GM21576 (cell line): ENCODE measurements around the gene STIM1.
"Not testable (repeated sequence)": the region's sequence is repeated elsewhere in the genome, so short reads cannot be mapped to it uniquely, and the experiment has no call there.

ENCODE experiments used
- ATAC-seq: cut with Tn5 transposase; IDR thresholded peaks from one replicate; pipeline ENCODE4 v1.9.1; 2021; ENCODE audit warnings: mild to moderate bottlenecking, moderate library complexity; ENCODE audit not compliant: unreplicated experiment

Gene STIM1

DNA sequence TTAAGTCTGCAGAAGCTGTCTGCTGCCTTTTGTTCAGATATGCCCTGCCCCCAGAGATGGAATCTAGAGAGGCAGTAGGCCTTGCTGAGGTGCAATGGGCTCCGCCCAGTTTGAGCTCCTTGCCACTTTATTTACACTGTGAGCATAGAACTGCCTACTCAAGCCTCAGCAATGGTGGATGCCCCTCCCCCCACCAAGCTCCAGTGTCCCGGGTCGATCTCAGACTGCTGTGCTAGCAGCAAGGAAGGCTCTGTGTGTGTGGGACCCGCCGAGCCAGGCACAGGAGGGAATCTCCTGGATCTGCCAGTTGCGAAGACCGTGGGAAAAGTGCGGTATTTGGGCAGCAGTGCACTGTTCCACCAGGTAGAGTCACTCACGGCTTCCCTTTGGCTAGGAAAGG lies 161.1 kb downstream of the STIM1 start:
- ATAC-seq = not testable (repeated sequence)

DNA sequence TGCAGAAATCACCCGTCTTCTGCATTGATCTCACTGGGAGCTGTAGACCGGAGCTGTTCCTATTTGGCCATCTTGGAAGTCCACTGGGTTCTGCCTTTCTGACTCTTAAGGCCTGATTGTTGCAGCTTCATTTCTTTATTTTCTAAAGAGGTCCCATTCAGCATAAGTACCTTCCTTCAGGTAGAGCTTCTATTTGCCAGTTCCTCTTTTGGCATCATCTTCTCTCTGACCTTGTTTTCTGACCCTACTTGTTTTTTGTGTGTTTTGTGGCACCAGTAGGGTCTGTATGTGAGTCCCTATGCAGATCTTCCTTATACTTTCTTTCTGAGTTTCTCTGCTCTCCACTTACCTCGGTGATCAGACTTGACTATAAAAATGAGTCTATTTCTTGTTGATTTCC lies 161.7 kb downstream of the STIM1 start:
- no peak for ATAC-seq

DNA sequence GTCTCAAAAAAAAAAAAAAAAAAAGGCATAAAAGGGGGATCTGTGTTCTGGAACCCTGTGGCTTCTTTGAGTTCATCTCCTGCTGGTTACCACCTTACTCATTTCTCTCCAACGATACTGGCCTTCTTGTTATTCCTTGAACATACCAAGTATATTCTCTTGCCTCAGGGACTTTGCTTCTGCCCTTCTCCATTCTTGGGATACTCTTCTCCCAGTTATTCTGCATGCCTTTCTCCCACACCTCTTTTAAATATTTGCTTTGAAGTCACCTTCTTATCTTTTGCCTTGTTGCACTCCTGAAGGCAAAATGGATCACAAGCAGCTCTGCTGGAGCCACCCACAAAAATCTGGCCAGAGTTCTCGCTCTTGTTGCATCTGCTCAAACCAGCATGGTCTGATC lies 163.2 kb downstream of the STIM1 start:
- ATAC-seq = no peak

DNA sequence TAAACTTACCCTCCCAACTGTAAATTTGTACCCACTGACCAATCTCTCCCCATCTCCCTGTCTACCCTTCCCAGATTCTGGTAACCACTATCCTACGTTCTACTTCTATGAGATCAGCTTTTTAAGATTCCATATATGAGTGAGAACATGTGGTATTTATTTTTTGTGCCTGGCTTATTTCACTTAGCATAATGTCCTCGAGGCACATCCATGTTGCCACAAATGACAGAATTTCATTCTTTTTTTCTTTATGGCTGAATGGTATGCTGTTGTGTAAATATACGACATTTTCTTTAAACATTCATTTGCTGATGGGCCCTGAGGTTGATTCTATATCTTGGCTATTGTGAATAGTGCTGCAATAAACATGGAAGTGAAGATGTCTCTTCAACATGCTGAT lies 164.4 kb downstream of the STIM1 start:
- ATAC-seq = no peak

DNA sequence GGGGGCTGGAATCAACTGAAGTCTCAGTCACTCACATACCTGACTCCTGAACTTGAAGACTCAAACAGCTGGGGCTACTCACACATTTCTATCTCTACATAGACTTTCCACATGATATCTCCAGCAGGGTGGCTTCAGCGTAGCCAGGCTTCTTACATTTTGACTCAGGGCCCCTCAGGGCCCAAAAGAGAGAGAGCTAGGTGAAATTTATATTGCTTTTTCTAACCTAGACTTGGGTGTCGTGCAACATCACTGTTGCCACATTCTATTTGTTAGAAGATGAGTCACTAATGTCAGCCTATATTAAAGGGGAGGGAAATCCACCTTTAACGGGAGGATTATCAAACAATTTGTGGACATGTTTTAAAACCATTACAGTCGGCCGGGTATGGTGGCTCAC lies 167.2 kb downstream of the STIM1 start:
- ATAC-seq = no peak

DNA sequence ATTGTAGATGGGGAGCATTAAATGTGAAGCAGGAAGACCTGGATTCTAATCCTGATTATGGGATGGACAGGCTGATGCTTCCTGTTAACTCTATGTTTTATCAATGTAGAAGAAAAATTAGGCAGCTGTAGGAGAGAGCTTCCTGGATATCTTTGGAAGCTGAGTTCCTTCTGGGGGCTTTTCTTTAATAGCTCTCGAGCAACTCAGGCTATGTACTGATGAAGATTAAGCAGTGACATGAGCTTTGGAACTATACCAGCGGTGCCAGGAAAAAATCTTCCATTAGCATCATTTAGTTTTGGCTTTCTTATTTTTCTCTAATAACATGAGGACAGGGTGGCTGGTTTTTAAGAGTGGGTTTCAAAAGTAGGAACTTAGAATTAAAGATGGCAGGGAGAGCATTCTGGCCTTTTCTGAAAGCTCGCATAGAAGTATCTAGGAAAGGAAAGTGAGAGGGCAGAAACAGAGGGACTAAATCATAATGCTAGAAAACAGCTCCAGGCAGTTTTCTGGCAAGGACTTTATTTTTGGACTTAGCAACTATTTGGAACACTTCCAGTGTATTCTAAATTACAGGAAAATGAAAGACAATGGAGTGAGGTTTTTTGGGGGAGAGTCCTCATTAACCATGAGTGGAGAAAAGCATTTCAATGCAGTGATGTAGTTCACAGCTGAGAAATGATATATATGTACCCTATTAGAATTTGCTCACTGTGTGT lies 169.9 kb downstream of the STIM1 start:
- ATAC-seq = no peak

DNA sequence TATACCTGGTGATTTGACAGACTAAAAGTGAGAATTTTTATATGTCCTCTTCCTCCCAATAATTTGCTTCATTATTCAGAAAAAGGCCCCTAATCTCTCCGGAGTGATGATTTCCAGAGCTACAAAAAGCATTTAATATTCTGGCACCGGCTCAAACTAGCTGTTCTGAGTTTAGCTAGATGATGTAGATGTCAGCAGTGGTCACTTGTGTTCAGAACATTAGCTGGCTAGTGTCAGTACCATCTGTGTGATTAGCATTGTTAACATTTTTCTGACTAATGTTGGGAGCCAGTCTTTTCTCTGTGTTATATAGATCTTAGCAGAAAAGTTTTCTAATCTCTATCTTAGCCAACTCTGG lies 170.5 kb downstream of the STIM1 start:
- no peak for ATAC-seq

DNA sequence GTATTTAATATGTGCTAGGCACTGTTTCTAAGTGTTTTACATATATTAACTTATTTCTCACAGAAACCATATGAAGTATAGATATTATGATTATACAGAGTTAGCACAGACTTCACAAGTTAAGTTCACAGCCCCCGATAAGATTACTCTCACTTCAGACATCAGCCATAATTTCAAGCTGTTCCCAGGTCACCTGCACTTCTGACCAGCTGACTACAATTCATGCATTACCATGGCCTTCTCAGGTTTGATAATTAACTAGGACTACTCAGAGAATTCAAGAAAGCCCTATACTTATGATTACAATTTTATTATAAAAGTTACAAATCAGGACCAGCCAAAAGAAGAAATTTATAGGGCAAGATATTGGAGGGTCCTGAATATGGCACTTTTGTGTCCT lies 170.9 kb downstream of the STIM1 start:
- ATAC-seq = no peak

DNA sequence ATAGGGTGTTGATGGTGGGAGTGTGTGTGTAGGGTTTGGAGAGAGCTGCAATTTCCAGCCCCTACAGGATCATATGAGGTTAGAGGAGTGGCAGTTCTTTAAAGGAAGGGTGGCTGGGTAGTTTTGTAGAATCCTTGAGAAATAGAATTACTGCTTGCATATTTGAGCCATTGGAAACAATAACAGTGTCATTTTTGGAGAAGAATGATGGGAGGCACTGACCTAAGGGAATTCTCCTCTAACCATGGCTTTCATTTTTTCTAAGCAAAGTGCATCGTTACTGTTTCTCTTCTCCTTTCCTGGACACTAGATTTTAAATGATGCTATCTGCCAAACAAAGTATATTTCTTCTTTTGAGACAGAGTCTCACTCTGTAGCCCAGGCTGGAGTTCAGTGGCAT lies 172.3 kb downstream of the STIM1 start:
- no peak for ATAC-seq

DNA sequence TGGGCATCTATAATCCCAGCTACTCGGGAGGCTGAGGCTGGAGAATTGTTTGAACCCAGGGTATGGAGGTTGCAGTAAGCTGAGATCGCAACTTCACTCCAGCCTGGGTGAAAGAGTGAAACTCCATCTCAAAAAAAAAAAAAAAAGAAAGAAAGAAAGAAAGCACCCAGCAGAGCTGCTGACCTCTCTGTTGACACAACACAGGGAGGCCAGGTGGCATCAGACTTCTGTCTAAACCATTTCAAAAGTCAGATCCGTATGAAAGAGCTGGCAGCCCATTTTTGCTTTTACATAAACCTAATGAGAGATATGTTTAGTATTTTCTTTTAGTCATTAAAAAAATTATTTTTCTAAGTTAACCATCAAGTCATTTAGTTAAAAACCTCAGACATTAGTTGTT lies 174.7 kb downstream of the STIM1 start:
- ATAC-seq = no peak

DNA sequence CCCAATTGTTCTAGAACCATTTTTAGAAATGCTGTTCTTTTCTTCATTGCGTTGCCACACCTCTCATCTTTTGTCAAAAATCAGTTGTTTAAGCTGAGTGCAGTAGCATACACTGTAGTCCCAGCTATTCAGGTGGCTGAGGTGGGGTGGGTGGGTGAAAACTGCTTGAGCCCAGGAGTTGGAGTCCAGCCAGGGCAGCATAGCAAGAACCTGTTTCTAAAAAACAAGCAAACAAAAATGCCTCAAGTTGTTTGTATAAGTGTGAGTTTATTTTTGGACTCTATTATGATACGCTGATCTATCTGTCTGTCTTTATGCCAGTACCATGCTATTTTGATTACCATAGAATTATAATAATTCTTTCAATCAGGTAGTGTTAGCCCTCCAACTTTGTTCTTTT lies 176.6 kb downstream of the STIM1 start:
- ATAC-seq = no peak

DNA sequence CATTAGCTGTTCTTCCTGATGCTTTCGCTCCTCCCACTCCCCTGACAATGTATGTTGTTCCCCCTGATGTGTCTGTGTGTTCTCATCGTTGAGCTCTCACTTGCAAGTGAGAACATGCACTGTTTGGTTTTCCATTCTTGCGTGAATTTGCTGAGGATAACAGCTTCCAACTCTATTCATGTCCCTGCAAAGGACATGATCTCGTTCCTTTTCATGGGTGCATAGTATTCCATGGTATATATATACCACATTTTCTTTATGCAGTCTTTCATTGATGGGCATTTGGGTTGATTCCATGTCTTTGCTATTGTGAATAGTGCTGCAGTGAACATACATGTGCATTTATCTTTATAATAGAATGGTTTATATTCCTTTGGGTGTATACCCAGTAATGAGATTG lies 180.5 kb downstream of the STIM1 start:
- no peak for ATAC-seq

DNA sequence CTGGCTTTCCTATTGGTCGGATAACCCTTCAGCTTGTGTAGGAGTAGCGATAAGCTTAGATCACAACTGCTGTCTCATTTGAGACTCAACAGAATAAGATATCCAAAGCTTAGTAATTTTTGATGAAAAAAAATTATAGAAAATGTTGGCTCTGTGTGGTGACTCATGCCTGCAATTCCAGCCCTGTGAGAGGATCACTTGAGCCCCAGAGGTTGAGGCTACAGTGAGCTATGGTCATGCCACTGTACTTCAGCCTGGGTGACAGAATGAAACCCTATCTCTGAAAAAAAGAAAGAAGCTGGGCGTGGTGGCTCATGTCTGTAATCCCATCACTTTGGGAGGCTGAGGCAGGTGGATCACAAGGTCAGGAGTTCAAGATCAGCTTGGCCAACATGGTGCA lies 183.5 kb downstream of the STIM1 start:
- ATAC-seq = no peak

DNA sequence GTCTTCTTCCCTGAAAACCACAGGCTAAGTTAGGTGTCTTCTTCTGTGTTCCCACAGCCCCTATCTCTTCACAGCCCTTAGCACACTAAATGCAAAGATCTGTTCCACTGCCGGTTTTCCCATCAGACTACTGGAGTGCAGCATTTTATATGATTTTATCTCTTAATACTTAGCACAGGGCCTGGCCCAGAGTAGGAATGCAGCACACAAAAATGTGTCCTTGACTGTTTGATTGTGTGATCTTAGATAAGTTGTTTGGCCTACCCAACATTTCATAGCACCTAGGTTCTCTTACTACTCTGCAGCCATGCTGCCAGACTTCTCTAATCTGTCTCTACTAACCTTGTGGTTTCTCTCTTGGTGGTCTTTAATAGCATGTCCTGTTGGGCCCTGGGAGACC lies 185.0 kb downstream of the STIM1 start:
- ATAC-seq = no peak

DNA sequence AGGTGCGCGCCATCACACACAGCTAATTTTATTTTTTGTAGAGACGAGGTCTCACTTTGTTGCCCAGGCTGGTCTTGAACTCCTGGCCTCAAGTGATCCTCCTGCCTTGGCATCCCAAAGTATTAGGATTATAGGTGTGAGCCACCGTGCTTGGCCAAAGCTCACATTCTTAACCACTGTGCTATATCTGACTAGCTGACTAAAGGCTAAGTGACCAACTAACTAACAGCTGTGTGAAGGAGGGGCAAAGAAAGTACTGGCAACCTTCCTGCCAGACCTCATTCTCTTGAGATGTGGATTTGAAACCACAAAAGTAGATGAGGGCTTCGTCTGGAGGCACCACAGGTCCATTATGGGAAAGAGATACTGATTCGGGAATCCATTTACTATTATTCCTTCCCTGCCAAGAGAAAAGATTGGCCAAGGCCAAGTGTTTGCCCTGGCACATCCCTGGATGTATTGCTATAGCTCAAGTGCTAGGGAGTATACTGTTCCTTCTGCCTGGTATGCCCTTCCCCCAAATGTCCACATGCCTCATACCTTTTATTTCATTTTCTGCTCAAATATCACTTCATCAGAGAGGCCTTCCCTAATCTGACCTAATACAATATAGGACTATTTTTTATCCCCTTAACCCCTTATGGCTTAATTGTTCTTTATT lies 186.4 kb downstream of the STIM1 start:
- no peak for ATAC-seq

DNA sequence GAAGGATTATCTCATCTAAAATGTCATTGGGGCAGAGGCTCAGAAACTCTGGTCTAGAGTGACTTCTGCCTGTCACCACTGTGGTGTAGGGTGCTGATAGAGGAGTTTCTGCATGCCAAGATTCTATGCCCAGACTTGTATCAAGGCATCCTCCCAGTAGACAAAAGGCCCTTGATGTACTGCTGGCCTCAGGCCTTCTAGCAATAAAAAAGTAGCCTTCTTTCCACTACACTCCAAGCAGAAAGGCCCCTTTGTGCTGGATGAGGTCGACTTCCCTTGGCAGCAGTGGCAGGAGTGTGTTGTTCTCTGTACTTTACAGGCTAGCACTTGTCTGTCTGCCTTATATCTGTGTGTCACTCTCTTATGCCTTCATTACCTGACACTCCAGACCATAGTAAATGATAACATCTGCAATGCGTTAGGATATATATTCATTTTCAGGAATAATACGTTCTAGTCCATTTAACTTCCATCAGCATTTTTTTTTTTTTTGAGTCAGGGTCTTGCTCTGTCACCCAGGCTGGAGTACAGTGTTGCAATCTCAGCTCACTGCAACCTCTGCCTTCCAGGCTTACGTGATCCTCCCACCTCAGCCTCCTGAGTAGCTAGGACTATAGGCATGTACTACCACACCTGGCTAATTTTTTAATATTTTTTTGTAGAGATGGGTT lies 189.6 kb downstream of the STIM1 start:
- ATAC-seq = no peak

DNA sequence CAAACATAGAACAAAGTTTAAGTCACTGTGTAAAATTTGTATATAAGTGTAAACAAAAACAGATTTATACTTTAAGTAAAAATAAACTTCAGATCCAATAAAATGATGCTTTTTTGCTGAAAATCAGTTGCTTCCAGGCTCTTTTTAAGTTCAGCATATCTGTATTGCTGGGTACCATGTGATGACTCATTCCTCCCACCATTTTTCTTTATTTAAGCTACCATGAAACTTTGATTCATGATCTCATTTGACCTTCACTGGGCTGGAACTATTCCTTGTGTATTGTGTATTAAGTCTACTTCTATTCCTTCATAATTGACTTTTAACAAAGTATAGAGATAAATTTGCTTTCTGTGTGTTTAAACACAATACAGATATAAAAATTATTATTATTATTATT lies 192.9 kb downstream of the STIM1 start:
- ATAC-seq = no peak

DNA sequence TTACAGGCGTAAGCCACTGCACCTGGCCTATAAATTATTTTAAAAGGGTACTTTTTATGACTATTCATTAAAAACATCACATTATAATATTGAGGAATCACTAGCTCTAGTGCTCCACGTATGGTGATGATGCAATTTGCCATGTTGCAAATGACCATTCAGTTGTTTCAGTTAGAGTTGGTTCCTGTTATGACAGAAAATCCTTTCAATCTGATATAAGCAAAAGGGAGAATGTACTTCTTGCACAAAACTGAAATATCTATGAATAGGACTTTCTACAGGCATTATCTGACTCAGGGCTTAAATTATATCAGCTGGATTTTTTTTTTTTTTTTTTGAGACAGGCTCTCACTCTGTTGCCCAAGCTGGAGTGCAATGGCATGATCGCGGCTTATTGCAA lies 193.5 kb downstream of the STIM1 start:
- ATAC-seq = no peak

DNA sequence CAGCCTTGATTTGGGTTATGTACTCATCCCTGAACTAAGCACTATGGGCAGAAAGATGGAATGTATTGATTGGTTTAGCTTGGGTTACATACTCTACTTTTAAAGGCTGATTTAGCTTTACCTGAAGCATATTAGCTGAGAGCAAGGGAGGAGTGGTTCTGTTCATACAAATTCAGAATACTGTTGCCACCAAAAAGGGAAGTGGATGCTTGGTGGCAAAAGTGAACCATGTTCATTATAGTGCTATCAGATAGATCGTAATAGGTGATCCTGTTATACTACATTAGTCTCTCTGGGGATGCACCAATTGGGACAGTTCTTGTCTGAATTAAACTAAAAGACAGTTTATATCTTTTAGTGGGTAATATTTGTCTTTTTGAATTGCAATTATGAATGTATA lies 194.7 kb downstream of the STIM1 start:
- ATAC-seq = no peak

DNA sequence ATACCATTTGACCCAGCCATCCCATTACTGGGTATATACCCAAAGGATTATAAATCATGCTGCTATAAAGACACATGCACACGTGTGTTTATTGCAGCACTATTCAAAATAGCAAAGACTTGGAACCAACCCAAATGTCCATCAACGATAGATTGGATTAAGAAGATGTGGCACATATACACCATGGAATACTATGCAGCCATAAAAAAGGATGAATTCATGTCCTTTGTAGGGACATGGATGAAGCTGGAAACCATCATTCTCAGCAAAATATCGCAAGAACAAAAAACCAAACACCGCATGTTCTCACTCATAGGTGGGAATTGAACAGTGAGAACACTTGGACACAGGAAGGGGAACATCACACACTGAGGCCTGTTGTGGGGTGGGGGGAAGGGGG lies 197.7 kb downstream of the STIM1 start:
- not testable (repeated sequence) for ATAC-seq

DNA sequence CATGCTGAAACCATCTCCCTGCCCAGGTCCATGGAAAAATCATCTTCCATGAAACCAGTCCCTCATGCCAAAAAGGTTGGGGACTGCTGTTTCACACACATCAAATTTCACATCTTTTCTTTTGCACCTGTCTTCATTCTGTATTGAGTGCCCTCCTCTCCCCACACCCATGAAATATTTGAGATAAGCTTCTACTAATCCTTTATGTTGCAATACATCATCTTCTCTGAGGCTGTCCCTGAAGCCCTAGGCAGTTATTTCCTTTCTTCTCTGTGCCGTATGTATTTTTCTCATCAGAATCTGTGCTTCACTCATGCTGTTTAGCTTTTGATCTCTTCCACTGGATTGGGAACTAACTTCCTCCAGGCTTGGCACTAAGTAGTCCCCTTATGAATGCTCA lies 199.2 kb downstream of the STIM1 start:
- no peak for ATAC-seq

DNA sequence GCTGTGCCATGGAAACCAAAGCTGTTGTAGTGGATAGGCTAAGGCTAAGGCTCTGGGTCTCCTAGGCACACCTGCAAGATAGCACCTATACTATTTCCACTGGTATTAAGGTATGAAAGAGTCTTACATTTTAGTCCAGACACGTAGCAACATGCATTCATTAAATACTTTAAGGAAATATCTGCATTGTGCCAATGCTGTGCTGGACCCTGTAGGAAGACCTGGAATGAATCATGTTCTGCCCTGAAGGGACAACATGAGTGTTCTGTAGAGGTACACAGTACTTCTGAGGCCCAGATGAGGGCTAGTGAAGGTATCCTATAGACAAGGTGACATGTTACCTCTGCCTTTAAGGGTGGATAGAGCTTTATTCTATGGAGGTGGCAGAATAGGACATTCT lies 204.0 kb downstream of the STIM1 start:
- ATAC-seq = no peak
